ENCODE measurements around the gene YIPF4. TPM values are rescaled to one million over a fixed set of nuclear protein-coding genes. Genes with fewer than 3 reads are reported as not detected.

YIPF4 gene
- polyA plus RNA-seq, 1 of the 3 experiments (the other 2 are of a cell fraction) = 3.5 TPM

DNA sequence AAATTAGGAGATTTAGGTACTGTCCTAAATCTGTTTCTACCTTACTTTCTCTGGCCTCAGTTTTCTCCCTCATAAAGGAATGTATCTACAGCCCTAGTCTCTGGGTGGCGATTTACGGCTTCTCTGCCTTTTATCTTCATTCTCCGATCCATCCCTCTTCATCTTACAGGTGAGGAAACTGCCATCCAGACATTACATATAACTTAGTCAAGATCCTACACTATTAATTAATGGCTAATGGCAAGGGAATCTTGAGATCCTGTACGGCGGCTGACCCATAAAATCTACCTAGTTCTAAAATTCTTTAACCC lies 386 bp upstream of the YIPF4 start:
- 31% methylated on average over 5 of the region's 5 CpGs for WGBS (ENCODE audit: low lambda C conversion rate)
- ChIA-PET CTCF (interaction anchor here (0.5 kb wide), 1 partner anchor 38 kb away, joined by 3 read pairs; no protein-coding TSS in a partner anchor), POLR2A (no interaction called here)
- Histone ChIP-seq H3K4me2 (peak overlapping the region; percentile 87), H3K9me3 (no peaks in the 10 kb centered on the region), H3K27ac (ENCODE audit: low read depth in 2 of 2, low read length in 1 of 2) (peak overlapping the region; percentile 66 to 70), H3K9me2 (no peaks in the 10 kb centered on the region), H2AFZ (ENCODE audit: low read depth) (peak overlapping the region; percentile 97), H3K9ac (peak overlapping the region; percentile 88), H3K27me3 (ENCODE audit: insufficient read depth) (no peaks in the 10 kb centered on the region), H3K4me1 (ENCODE audit: control insufficient read depth in 1 of 2, insufficient read depth in 2 of 2, low read depth in 1 of 2, low read length in 1 of 2) (peaks cover 0 to 3% of the 10 kb centered on the region in 2 experiments; a peak in 1 of 4 replicates), H4K20me1 (ENCODE audit: insufficient read depth) (no peaks in the 10 kb centered on the region), H3K36me3 (replicated peaks in 1 of 2; ENCODE audit: control insufficient read depth in 1 of 2, insufficient read depth in 2 of 2, low read length in 1 of 2) (peaks cover 6 to 11% of the 10 kb centered on the region in 2 experiments), H3K79me2 (ENCODE audit: insufficient read depth) (peaks cover 47% of the 10 kb centered on the region), H3K4me3 (ENCODE audit: low read depth in 2 of 2, low read length in 1 of 2) (peak overlapping the region; percentile 90), H3F3A (replicated peaks; ENCODE audit: insufficient read depth) (no peaks in the 10 kb centered on the region)
- DNase-seq = no peak
- TF ChIP-seq NFIC (IDR thresholded peaks at IDR 0.05; ENCODE audit: borderline replicate concordance) = no peak
- TF ChIP-seq, protein P1, sequence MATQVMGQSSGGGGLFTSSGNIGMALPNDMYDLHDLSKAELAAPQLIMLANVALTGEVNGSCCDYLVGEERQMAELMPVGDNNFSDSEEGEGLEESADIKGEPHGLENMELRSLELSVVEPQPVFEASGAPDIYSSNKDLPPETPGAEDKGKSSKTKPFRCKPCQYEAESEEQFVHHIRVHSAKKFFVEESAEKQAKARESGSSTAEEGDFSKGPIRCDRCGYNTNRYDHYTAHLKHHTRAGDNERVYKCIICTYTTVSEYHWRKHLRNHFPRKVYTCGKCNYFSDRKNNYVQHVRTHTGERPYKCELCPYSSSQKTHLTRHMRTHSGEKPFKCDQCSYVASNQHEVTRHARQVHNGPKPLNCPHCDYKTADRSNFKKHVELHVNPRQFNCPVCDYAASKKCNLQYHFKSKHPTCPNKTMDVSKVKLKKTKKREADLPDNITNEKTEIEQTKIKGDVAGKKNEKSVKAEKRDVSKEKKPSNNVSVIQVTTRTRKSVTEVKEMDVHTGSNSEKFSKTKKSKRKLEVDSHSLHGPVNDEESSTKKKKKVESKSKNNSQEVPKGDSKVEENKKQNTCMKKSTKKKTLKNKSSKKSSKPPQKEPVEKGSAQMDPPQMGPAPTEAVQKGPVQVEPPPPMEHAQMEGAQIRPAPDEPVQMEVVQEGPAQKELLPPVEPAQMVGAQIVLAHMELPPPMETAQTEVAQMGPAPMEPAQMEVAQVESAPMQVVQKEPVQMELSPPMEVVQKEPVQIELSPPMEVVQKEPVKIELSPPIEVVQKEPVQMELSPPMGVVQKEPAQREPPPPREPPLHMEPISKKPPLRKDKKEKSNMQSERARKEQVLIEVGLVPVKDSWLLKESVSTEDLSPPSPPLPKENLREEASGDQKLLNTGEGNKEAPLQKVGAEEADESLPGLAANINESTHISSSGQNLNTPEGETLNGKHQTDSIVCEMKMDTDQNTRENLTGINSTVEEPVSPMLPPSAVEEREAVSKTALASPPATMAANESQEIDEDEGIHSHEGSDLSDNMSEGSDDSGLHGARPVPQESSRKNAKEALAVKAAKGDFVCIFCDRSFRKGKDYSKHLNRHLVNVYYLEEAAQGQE (IDR thresholded peaks at IDR 0.05; ENCODE audit: low read depth, low read length) = no peak
- TF ChIP-seq, protein P2, sequence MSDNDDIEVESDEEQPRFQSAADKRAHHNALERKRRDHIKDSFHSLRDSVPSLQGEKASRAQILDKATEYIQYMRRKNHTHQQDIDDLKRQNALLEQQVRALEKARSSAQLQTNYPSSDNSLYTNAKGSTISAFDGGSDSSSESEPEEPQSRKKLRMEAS (IDR thresholded peaks at IDR 0.05; ENCODE audit: low read depth) = no peak
- TF ChIP-seq GABPA (IDR thresholded peaks at IDR 0.05; ENCODE audit: low read depth) = no peak
- no peak for TF ChIP-seq CTCF (IDR thresholded peaks at IDR 0.05)
- TF ChIP-seq FOSL2 (IDR thresholded peaks at IDR 0.05; ENCODE audit: borderline replicate concordance, low read depth) = no peak
- no peak for TF ChIP-seq EP300 (IDR thresholded peaks at IDR 0.05; ENCODE audit: borderline replicate concordance in 1 of 2, low read depth in 1 of 2, low read length in 1 of 2)
- TF ChIP-seq TEAD4 (IDR thresholded peaks at IDR 0.05; ENCODE audit: borderline replicate concordance, insufficient read depth) = no peak
- no peak for TF ChIP-seq USF1 (IDR thresholded peaks at IDR 0.05; ENCODE audit: borderline replicate concordance, low read depth)
- no peak for TF ChIP-seq PBX3 (IDR thresholded peaks at IDR 0.05)
- TF ChIP-seq MEF2A (IDR thresholded peaks at IDR 0.05; ENCODE audit: borderline replicate concordance, low read depth) = no peak

All from SK-N-SH (cell line).